DOHH2 (cell line): ENCODE data around the gene MS4A10.
A peak's percentile ranks its signal among the peaks of the same experiment; 100 is the strongest.

Source experiments
- H3F3A ChIP-seq: fragments of 200-600 bp; sonication (generic), shearing (Covaris generic); 2 replicates; pipeline ENCODE4 v1.6.0; 2016; ENCODE audit warnings: antibody characterized with exemption, mild to moderate bottlenecking; ENCODE audit not compliant: control insufficient read depth, insufficient read depth
- H3K27ac ChIP-seq: fragments of 200-600 bp; sonication (generic); 2 replicates; pipeline ENCODE4 v1.5.1; 2014; ENCODE audit warnings: low read depth, mild to moderate bottlenecking, low read length, moderate library complexity
- H3K27me3 ChIP-seq: fragments of 200-600 bp; sonication (generic); 2 replicates; pipeline ENCODE4 v1.6.1; 2014; ENCODE audit warnings: mild to moderate bottlenecking, low read length, mixed read lengths; ENCODE audit not compliant: control insufficient read depth
- H3K36me3 ChIP-seq: fragments of 200-600 bp; sonication (generic); 2 replicates; pipeline ENCODE4 v1.6.1; 2014; ENCODE audit warnings: mild to moderate bottlenecking, low read length, moderate library complexity, mixed read lengths; ENCODE audit not compliant: control insufficient read depth
- H3K4me1 ChIP-seq: fragments of 200-600 bp; sonication (generic); 2 replicates; pipeline ENCODE4 v1.6.1; 2014; ENCODE audit warnings: mild to moderate bottlenecking, low read length, mixed read lengths; ENCODE audit not compliant: control insufficient read depth
- H3K4me2 ChIP-seq: fragments of 200-600 bp; sonication (generic); 2 replicates; pipeline ENCODE4 v1.6.0; 2014; ENCODE audit warnings: mild to moderate bottlenecking, low read length, moderate library complexity
- H3K4me3 ChIP-seq: fragments of 200-600 bp; sonication (generic); 2 replicates; pipeline ENCODE4 v1.5.1; 2014; ENCODE audit warnings: mild to moderate bottlenecking, low read length, mixed read lengths
- H3K79me2 ChIP-seq: fragments of 200-600 bp; sonication (generic); 2 replicates; pipeline ENCODE4 v1.6.1; 2014; ENCODE audit warnings: mild to moderate bottlenecking, low read length, mixed read lengths; ENCODE audit not compliant: control insufficient read depth
- H3K9me2 ChIP-seq: fragments of 200-600 bp; sonication (generic); replicated peaks from 2 replicates; pipeline ENCODE4 v1.6.1; 2014; ENCODE audit warnings: mild to moderate bottlenecking, low read length, mixed read lengths; ENCODE audit not compliant: control insufficient read depth
- H3K9me3 ChIP-seq: fragments of 200-600 bp; sonication (generic); 2 replicates; pipeline ENCODE4 v1.6.1; 2014; ENCODE audit warnings: antibody characterized with exemption, low read length, mixed read lengths; ENCODE audit not compliant: control insufficient read depth, insufficient read depth
- H4K20me1 ChIP-seq: fragments of 200-600 bp; sonication (generic); 2 replicates; pipeline ENCODE4 v1.6.0; 2014; ENCODE audit warnings: low read depth, mild to moderate bottlenecking, antibody characterized with exemption, low read length, moderate library complexity; ENCODE audit not compliant: control insufficient read depth, insufficient read depth
- CTCF ChIP-seq: fragments of 200-600 bp; sonication (generic); IDR thresholded peaks from one replicate; pipeline ENCODE4 v1.5.1; 2014; ENCODE audit warnings: antibody characterized with exemption, mild to moderate bottlenecking, low read depth, low read length; ENCODE audit not compliant: poor library complexity, severe bottlenecking
- EZH2phosphoT487 ChIP-seq: fragments of 200-600 bp; sonication (generic); IDR thresholded peaks from 2 replicates; pipeline ENCODE4 v1.6.1; 2017; ENCODE audit warnings: borderline replicate concordance, mild to moderate bottlenecking, antibody characterized with exemption, low read length, moderate library complexity, mixed read lengths

The MS4A10 gene

GRCh38 chr11:60825118-60825517, 40.0 kb downstream of the MS4A10 start:
- Histone ChIP-seq H3K9me3 (no peaks in the 10 kb centered on the region), H3K4me3 (no peak overlapping the region), H3K27me3 (peaks cover 5% of the 10 kb centered on the region; the same call in 1 of the 2 replicates), H3K4me2 (no peak overlapping the region), H4K20me1 (no peaks in the 10 kb centered on the region), H3K36me3 (no peaks in the 10 kb centered on the region), H3K27ac (no peak overlapping the region), H3F3A (no peaks in the 10 kb centered on the region), H3K9me2 (no peaks in the 10 kb centered on the region), H3K79me2 (no peaks in the 10 kb centered on the region), H3K4me1 (no peaks in the 10 kb centered on the region)
- TF ChIP-seq CTCF (no peak), EZH2phosphoT487 (no peak)

GRCh38 chr11:60825790-60826189, 40.7 kb downstream of the MS4A10 start:
- no peaks in the 10 kb centered on the region for H3K9me3 ChIP-seq
- H3K79me2 ChIP-seq, result no peaks in the 10 kb centered on the region
- no peaks in the 10 kb centered on the region for H3K9me2 ChIP-seq
- H3K4me3 ChIP-seq, result no peak overlapping the region
- no peak overlapping the region for H3K27ac ChIP-seq
- H3K36me3 ChIP-seq, result no peaks in the 10 kb centered on the region
- H3K4me1 ChIP-seq, result peaks cover 1% of the 10 kb centered on the region
- TF ChIP-seq EZH2phosphoT487, result no peak
- no peak for TF ChIP-seq CTCF
- H3K27me3 ChIP-seq, result peaks cover 5% of the 10 kb centered on the region; the same call in 1 of the 2 replicates
- H3F3A ChIP-seq, result no peaks in the 10 kb centered on the region
- H4K20me1 ChIP-seq, result no peaks in the 10 kb centered on the region
- no peak overlapping the region for H3K4me2 ChIP-seq

- no peaks in the 10 kb centered on the region for H3F3A ChIP-seq
- H3K9me3 ChIP-seq, result no peaks in the 10 kb centered on the region
- no peaks in the 10 kb centered on the region for H3K9me2 ChIP-seq
- no peaks in the 10 kb centered on the region for H3K79me2 ChIP-seq
- no peaks in the 10 kb centered on the region for H4K20me1 ChIP-seq
- peak overlapping the region; percentile 41; the same call in 1 of the 2 replicates for H3K4me3 ChIP-seq
- no peaks in the 10 kb centered on the region for H3K36me3 ChIP-seq
- H3K27ac ChIP-seq, result no peak overlapping the region
- peaks cover 25% of the 10 kb centered on the region for H3K4me1 ChIP-seq
- TF ChIP-seq EZH2phosphoT487, result no peak
- no peak for TF ChIP-seq CTCF
- H3K27me3 ChIP-seq, result 0 out of 2 replicates have a peak, but pooled peaks cover 2% of the 10 kb centered on the region
- H3K4me2 ChIP-seq, result peak overlapping the region; percentile 49
Observed at GRCh38 chr11:60830478-60831142, 45.5 kb downstream of the MS4A10 start.
